Measurements from ENCODE around the gene CCDC88C.
"Not testable (repeated sequence)": the region's sequence is repeated elsewhere in the genome, so short reads cannot be mapped to it uniquely, and the experiment has no call there.

Gene CCDC88C

DNA sequence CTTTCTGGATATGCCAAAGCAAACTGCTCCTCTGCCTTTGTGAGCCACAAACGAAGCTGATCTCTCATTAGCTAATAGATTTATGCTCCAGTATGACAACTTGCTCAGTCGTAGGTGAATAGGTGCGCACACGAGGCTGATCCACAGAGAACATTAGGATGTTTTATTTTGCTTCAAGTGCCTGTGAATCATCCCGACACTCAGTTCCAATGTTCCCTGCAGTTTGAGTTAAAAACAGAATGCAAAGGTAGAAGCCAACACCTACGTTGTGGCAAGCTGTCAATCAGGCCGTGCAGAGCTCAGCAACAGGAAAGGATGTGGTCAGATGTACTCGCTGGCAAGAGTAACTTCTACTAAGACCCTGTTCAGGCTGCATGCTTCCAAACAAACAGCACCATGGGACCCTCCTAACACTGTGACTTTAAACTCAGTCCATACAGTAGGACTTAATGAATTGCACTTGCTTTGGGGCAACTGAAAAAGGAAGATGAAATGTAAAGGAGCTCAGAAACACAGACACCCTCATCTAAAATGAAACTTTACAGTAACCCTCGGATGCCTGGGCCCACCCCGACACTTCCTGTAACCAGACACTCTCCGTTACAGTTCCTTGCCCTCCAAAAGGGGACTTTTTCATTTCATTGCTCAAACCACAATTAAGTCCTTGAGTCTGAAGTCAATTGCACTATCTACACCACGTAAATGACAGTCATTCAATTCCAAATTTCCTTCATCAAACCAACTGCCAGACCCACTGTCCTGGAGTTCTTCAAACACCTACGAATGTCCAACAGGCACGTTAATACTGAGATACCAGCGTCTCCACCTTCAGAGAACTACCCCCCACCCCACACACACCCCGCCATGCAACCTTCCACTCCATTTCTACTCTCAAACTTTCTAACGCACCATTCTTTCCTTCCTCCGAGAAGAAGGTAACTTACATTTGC is 1.6 kb downstream of the CCDC88C start:
- DNase-seq = peak; percentile 71

DNA sequence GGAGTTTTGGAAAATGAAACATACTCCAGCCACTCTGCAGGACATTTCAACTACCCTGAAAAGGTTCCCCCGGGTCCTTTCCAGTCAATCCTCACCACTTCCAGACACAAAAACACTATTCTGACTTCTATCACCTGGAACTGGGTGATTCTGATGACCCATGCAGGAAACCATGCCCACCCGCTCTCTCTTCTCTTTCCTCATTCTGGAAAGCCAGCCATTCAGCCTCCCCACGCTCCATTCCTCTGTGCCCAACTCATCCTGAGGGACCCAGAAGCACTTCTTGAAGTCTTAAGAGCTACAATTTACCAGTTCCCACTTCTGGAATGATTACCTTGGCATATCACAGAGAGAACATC is 3.2 kb downstream of the CCDC88C start:
- DNase-seq = no peak

DNA sequence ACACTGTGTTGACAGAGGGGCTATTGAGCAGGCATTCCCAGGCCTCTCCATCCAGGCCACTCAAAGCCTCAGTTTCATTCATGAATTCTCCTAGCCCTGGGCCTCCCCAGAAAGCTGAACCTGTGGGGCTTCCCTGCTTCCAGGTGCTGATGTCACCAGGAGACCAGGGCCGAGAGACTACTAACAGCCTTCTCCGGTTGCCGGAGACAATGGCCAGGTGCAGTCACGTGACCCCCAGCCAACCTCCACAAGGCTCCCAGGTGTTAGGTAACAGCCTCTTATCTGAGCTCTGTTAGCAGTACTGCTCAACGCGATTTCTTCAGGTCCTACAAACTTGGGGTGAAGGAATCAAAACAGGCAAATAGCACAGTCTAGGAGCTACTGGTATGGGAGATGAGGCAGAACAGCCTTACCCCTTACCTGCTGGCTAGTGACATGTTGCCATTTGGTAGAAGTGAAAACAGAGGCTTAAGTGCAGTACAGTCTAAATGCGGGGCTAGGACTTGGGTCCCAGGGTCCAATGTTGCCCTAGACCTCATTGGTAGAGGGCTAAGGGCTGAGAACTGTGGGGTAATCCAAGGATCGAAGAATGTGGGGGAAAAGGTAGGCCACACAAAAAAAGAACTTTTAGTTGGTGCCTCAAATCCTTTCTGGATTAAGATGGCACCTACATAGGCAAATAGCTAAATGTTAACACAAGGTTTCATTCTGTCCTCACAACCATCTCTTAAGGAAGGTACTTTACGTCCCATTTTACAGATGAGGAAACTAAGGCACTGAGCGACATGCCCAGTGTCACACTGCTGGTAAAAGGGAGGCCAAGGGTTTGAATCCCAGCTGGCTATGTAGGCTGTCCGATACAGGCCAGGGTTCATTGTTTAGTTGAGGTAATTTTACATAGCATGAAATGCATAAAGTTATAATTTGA is 3.8 kb downstream of the CCDC88C start:
- DNase-seq = peak; percentile 52

DNA sequence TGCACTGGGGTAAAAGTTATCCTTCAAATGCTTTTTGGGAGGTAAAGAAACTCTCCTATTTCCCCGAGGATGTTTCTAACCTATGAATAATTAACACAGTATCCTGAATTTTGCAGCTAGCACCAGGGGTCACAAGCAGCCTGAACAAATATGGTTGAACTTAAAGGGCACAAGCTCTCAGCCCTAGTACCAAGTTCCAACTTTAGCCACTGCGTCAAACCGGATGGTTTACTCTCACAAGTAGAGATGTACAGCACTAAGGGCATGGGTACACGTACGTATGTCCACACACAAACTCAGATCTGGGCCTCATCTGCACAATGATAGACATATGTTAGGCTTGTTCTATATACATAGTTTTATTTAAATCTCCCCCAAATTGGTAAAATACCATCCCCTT is 4.7 kb downstream of the CCDC88C start:
- DNase-seq = no peak

DNA sequence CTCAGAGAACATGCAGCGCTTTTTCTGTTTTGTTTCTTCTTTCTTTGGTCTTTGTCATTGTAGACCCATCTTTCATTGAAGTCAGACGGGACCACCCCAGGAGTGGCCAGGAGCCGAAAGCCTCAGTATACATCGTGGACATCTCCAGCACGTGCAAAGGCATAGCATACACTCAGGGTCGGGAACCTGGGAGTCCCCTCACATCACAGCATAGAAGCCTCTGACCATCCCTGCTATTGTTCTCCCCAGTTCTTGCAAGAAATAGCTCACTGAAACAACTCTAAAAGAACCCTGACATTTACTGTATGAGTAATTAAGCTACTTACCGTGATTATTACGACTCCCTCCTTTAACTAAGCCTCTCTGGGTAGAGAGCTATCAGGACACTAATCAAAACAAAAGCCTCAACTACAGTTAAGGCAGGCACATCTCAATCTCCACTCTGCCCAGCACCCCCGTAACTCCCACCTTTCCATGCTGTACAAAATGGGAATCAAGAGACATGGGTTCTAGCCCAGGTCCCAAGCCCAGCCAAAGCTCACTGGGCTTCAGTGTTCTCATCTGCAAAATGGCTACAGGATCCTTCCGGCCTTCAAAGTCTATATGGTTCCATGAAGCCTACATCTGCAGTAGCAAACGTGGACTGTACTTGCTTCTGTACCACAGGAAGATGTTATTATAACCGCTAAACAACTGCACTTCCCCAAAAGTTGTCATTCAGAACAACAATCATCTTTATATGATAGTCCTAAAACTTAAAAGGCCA is 6.7 kb downstream of the CCDC88C start:
- DNase-seq = no peak

DNA sequence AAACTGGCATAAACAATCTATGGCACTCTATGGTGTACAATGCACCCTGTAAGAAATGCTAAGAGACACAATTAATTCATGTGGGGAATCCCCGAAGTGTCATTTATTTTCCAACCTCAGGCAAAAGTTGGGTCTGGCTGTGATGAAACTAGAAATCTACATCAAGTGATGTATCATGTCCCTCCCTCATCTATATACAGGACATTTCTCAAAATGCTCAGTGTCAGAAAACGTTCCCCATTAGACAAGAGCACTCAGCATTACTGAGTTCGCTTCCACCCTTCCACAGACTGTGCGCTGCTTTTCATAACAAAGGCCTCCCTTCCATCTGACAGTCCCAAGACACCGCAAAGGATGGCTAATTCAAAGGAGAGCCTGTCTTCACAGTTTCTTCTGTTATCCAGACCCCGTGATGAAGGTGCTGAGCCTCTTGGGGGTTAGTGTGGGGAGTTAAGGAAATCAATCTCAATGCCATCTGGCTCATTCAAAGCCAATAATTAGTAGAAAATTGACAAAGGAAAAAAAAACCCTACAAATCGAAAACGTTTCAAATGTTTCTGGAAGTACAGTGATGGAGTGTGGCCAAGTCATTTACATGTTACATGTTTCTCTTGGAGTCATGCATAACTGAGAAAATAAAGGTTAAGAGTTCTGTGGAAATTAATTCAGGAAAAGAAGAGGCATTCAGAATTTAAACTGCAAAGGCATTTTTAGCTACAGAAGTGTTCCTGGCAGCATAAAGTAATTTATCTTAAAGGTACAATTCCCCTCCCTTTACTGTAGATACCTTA is 7.5 kb downstream of the CCDC88C start:
- no peak for DNase-seq

DNA sequence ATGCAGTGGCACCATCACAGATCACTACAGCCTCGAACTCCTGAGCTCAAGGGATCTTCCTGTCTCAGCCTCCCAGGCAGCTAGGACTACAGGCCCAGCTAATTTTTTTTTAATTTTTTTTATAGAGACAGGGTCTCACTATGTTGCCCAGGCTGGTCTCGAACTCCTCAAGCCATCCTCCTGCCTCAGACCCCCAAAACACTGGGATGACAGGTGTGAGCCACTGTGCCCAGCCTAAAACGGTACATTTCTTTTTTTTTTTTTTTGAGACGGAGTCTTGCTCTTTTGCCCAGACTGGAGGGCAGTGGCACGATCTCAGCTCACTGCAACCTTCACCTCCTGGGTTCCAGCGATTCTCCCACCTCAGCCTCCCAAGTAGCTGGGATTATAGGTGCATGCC is 8.4 kb downstream of the CCDC88C start:
- not testable (repeated sequence) for DNase-seq

DNA sequence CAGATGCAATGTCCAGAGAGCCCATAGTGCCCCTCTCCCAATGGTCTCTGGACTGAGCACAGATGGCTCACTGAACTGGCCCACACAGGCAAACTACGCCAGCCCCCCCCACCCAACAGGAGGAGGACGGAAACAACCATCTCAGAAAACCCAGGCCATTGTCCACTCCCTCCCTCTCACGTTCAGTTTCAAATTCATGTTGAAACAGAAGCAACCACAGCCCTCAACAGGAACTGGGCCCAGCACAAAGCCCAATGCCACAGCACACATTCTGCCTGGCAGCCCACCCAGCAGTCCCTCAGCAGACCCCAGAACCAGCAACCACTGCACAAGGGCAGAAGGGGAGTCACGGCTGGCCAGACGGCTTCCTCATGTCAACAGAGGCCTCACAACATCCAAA is 10.6 kb downstream of the CCDC88C start:
- no peak for DNase-seq

DNA sequence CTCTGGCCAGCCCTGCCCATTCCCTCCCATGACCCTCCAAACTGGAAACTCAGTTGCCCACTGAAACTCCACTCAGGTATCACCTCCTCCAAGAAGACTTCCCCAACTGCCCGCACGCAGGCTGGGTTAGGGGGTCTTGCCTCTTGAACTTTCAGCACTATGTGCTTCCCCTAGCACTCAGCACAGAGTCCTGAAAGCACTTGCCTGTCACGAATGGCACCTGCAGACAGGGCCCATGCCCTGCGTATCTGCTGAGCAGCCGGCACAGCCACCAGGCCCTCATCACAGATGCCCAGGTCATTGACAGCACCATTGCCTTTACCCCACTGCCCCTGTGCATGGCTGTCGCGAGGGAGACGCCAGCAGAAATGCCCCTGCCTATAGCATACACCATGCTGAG is 11.2 kb downstream of the CCDC88C start:
- DNase-seq = no peak

DNA sequence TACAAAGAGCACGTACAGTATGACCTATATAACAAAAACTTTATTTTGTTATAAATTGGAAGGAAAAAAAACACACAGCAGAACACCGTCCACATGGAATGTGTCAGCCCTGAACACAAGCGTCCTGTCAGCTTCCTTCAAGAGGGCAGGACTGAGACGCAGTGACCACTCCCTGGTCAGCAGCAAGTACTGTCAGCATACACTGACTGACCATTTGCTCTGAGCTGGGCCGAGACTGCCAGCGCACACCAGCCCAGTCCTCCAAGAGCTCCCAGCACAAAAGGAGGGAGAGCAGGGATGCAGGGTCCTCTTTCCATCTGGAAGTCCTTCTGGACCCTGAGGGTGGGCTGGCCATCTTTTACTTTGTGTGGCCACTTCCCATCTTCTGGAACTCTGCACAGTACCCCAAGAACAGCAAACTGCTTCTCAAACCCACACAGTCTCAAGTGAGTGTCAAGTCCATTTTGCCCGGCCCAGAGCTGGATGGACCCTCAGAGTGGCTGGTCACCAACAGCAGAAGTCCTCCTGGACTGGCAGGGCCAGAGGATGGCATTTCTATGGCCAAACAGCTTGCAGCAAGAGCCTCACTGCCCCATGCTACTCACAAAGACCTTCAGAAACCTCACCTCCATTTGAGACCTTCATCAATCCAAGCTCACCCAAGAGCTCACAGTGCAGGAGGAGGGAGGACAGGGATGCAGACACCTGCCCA is 11.7 kb downstream of the CCDC88C start:
- DNase-seq = no peak

DNA sequence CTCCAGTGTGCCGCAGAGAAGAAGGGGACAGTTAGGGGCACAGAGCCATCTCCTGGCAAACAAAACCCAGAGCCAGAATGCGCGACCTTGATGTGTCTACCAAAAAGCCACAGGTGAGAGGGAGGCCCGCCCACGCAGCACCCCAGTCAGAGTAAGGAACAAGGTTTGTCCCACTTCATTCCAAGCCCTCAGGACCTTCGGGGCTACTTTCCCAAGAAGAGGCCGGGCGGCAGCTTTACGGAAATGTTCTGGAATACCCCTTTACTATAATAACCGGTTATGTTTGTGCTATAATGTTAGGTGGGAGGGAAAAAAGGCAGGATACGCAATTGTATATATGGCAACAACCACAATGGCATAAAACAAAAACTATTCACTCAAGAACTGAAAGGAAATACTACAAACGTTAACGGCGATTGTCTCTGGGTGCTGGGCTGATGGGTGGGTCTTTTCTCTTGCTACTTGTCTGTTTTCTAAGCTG is 12.3 kb downstream of the CCDC88C start:
- peak; percentile 77 for DNase-seq

DNA sequence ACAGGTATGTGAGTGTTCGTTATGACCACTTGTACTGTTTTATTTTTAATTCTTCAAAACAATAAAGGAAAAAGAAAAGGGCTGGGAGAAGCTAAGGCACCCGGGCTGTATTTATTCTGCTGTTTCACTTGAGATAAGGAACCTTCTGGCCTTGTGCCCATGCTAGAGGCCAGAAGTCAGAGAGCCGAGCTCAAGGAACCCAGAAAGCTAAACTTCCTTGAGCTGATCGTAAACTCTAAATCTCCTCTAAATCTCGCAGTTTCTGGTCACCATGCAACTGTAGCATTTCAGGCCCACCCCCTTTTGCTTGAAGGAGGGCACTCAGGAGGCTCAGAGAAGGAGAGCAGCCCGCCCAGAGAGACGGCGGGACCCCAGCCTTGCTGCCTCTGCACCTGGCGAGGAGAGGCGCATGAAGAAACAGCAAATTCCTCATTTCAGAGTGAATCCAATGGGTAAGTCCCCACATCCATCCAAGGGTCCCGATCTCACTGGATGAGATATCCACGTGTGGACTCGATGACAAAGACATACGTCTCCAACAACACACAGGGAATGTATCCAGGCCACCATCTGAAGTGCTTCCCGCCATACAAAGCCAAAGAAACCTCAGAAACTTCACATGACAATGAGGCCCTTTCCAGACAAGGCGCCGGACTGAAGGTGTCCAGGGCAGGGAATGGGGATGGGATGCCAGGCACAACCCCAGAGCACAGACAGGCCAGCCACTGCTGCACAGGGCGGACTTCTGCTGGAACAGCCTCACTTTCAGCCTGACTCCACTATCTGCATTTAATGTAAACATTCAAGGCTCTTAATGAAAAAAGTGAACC is 14.6 kb downstream of the CCDC88C start:
- DNase-seq = no peak

DNA sequence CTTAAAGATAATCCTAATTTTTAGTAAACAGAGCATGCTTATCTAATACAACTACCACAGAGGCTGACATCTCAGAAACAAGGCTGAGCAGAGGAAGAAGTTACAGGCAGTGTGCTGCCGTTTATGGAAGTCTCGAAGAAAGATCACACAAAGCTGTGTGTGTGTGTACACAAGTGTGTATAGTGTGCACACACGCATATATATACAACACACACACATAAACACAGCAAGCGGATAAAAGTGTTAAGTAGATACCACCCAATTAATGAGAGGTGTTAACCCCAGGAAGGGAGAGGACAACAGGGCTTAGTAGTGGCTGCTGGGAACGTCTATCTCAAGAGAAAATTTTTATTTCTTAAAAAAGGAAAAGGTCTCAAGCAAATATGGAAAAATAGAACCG is 15.3 kb downstream of the CCDC88C start:
- no peak for DNase-seq

DNA sequence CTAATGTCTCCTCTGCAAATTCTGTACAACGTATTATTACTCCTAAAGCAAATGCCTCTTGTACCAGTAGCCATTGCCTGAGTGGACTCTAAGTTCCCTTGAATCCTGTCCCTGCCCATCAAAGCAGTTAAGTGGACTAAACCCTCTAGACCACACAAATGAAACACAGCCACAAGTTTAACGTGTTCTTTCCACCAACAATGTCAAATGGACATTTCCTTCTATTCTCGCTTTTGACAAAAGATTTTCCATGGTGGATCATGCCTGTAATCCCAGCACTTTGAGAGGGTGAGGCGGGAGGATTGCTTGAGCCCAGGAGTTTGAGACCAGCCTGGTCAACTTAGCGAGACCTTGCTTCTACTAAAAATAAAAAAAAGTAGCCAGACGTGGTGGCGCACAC is 15.9 kb downstream of the CCDC88C start:
- DNase-seq = no peak

DNA sequence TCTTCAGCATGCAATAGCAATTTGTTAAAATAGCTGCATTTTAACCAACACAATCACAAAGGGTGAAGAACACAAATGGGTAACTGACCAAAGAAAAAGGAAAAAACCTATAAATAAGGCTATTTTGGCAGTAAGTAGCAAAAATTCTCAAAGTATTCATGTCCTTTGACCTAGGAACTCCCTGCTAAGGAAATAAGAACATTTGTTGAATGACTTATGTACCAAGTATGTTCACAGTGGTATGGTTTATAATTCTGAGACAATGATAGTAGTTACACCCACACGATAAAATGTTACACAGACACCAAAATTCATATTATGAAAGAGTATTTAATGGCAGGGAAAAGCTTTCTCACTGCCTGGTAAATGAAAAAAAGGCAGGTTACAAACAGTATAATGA is 16.9 kb downstream of the CCDC88C start:
- DNase-seq = no peak

DNA sequence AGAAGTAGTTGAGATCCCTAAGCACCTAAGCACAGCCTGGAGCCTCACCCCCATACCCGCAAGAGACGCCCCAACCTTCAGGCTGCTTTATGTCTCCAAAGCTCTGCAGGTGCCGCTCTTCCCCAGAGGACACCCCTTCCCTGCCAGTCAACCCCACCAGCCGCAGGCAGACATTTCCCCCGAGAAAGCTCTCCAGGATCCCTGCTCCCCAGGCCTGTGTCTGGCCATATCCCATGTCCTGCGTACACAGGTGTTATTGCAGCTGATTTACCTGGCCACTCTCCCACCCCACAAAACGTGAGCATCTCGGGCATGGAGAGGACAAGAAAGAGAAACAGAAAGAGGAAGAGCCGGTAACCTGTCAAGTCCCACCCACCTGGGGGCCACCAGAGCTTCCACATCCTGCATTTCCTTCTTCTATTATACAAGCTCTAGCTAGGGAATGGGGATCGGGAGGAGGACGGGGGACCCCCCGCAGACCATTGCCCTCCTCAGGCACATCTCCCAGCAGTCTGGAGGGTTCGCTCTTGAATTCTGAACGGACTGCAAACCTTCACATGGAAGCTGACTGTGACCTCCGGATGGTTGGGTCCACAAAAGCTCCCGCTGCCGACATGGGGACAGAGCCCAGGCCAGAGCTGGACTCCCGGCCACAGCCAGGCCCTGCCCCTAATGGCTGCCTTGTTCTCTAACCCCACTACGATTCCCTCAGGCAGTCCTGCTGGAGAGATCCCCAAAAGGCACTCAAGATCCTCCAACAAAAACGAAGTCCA is 17.6 kb downstream of the CCDC88C start:
- peak; percentile 46 for DNase-seq

DNA sequence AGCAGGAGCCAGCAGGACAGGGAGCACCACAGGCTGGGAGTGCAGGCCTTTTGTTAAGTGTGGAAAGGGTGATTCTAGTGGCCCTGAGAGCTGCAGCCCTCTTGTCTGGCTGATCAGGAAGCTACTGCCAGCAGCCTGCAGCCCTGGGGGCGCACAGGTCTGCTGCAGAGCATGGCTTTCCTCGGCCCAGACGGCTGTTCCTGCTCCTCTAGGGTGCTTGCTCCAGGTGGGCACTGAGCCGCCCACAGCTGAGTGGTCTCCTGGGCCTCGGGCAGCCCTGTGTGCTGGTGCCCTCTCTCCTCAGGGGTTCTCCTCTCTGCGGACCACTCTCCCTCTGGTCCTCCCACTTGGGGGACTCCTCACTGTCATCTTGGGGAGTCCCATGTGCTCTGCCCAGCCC is 18.9 kb downstream of the CCDC88C start:
- DNase-seq = no peak

DNA sequence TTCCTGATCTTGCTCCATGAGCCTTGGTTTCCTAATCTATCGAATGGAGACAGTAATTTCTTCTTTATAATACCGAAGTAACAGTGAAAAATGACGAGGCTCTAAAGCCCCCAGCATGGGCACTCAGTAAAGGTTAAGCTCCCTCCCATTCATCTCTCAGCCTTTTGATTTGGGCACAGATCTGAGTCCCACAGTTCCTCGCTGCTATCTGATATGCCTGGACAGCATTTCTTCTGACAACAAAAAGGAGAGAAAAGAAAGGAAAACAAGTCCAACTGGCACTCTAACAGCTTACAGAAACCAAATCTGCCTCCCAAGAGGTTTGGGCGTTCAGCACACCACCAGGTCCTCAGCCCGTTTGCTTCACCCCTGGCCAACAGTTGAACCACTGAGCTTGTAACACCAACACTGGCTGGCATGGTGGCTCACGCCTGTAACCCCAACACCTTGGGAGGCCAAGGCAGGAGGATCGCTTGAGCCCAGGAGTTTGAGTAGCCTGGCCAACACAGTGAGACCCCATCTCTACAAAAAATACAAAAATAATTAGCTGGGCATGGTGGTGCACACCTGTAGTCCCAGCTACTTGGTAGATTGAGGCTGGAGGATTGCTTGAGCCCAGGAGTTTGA is 19.5 kb downstream of the CCDC88C start:
- DNase-seq = no peak
